ENCODE measurements around the gene MN1.

Gene MN1

GRCh38 chr22:27711012-27711411, 90.5 kb downstream of the MN1 start:
- H3K4me3 ChIP-seq (ENCODE audit: low read length), result no peak overlapping the region
- no peak for TF ChIP-seq ZNF274 (IDR thresholded peaks at IDR 0.05; ENCODE audit: low read depth, low read length)

GRCh38 chr22:27709919-27710675, 91.5 kb downstream of the MN1 start:
- no peak overlapping the region for H3K4me3 ChIP-seq (ENCODE audit: low read length)
- no peak for TF ChIP-seq ZNF274 (IDR thresholded peaks at IDR 0.05; ENCODE audit: low read depth, low read length)

GRCh38 chr22:27706489-27706888, 95.1 kb downstream of the MN1 start:
- TF ChIP-seq ZNF274 (IDR thresholded peaks at IDR 0.05; ENCODE audit: low read depth, low read length), result no peak

GRCh38 chr22:27705408-27706080, 96.0 kb downstream of the MN1 start:
- no peak for TF ChIP-seq ZNF274 (IDR thresholded peaks at IDR 0.05; ENCODE audit: low read depth, low read length)
- no peak overlapping the region for H3K4me3 ChIP-seq (ENCODE audit: low read length)

More at GRCh38 chr22:27706489-27706888, 95.1 kb downstream of the MN1 start:
- no peak overlapping the region for H3K4me3 ChIP-seq (ENCODE audit: low read length)

GRCh38 chr22:27704581-27704980, 97.0 kb downstream of the MN1 start:
- TF ChIP-seq ZNF274 (IDR thresholded peaks at IDR 0.05; ENCODE audit: low read depth, low read length), result no peak
- no peak overlapping the region for H3K4me3 ChIP-seq (ENCODE audit: low read length)

GRCh38 chr22:27699383-27700019, 102.1 kb downstream of the MN1 start:
- no peak for TF ChIP-seq ZNF274 (IDR thresholded peaks at IDR 0.05; ENCODE audit: low read depth, low read length)
- no peak overlapping the region for H3K4me3 ChIP-seq (ENCODE audit: low read length)

GRCh38 chr22:27698813-27699212, 102.7 kb downstream of the MN1 start:
- TF ChIP-seq ZNF274 (IDR thresholded peaks at IDR 0.05; ENCODE audit: low read depth, low read length), result no peak
- no peak overlapping the region for H3K4me3 ChIP-seq (ENCODE audit: low read length)
